Adrenal gland (tissue), 12 donors: Measurements from ENCODE around the gene EFNA2. TPM values are rescaled to one million over a fixed set of nuclear protein-coding genes. Genes with fewer than 3 reads are reported as not detected.
A peak's percentile ranks its signal among the peaks of the same experiment; 100 is the strongest.

ENCODE experiments used
- DNase-seq, 7 donors: peaks; one replicate each; pipeline ENCODE4 v3.0.0-alpha.2; 2019 to 2020
- H3K27ac ChIP-seq, 5 donors: fragments of 200-600 bp; sonication (generic) in 4 of 5; 1 replicate in 3 of 5; 2 replicates in 2 of 5; pipeline versions ENCODE4 v1.5.1 to v1.8.0; 2016 to 2020; ENCODE audit warnings: mild to moderate bottlenecking in 1 of 5
- H3K27me3 ChIP-seq: fragments of 200-600 bp; 2 replicates; pipeline ENCODE4 v1.8.0; 2021
- H3K36me3 ChIP-seq, 2 donors: fragments of 200-600 bp; replicated peaks in 1 of 2; 1 replicate in 1 of 2; 2 replicates in 1 of 2; pipeline versions ENCODE4 v1.5.1 to v1.8.0; 2018 to 2022
- H3K4me1 ChIP-seq, 2 donors: fragments of 200-600 bp; replicated peaks in 1 of 2; 1 replicate in 1 of 2; 2 replicates in 1 of 2; pipeline versions ENCODE4 v1.5.1 to v1.8.0; 2018 to 2021
- H3K4me3 ChIP-seq, 4 donors: fragments of 200-600 bp; sonication (generic) in 3 of 4; one replicate each; pipeline ENCODE4 v1.5.1; 2016 to 2018
- H3K9me3 ChIP-seq, 3 donors: fragments of 200-600 bp; sonication (generic) in 1 of 3; replicated peaks in 1 of 3; 1 replicate in 2 of 3; 2 replicates in 1 of 3; pipeline versions ENCODE4 v1.5.1 to v1.8.0; 2016 to 2021
- CTCF ChIP-seq, 6 experiments: fragments of 450-650 bp in 4 of 6; fragments of 200-600 bp in 2 of 6; sonication (generic) in 1 of 6; IDR thresholded peaks; 1 replicate in 5 of 6; 2 replicates in 1 of 6; pipeline versions ENCODE4 v1.5.1 to v1.8.0; 2016 to 2021; ENCODE audit warnings: antibody characterized with exemption in 6 of 6, mild to moderate bottlenecking in 2 of 6, moderate library complexity in 1 of 6
- POLR2A ChIP-seq, 2 donors: fragments of 450-650 bp; IDR thresholded peaks; one replicate each; pipeline ENCODE4 v1.6.1; 2017; ENCODE audit warnings: antibody characterized with exemption in 2 of 2, mild to moderate bottlenecking in 2 of 2, moderate library complexity in 1 of 2
- WGBS, 4 donors: extraction: QIAGEN DNeasy Blood & Tissue Kit in 2 of 4; methylation state at CpG; one replicate each; pipeline versions ENCODE4 v1.1.5 to v1.1.7; 2013 to 2017; 5-methylcytosine and 5-hydroxymethylcytosine counted together
- intact Hi-C, 2 donors: fragments of 100-400 bp; cut with DNase I; formaldehyde crosslinking; loops; one replicate each; pipeline versions ENCODE4 v1.14.1 to v1.15.0; 2022 to 2023
- polyA plus RNA-seq, 3 donors: library from polyadenylated mRNA; stranded (reverse); fragments of 200-250 nt in 2 of 3; fragments of 350-450 nt in 1 of 3; fragmentation: Illumina TruSeq in 1 of 3; extraction: RNeasy Lipid Tissue Mini Kit (QIAGEN cat#74804) in 1 of 3; gene quantifications; one replicate each; pipeline ENCODE4 v1.2.3, GENCODE V29; 2013 to 2014
- total RNA-seq, 9 donors: library from RNA; depleted of rRNA in 4 of 9; stranded (reverse); fragments of >200 nt in 4 of 9; fragments of 120-200 nt in 1 of 9; fragmentation: NEBNext Ultra II Directional in 1 of 9; extraction: Animal tissue kit (Norgen Biotek cat#: 25700) in 1 of 9; gene quantifications; one replicate each; pipeline versions ENCODE4 v1.1.0 to v1.2.4, GENCODE V29; 2013 to 2023
- donor health status: healthy with polysubstance abuse.
- donor health status: Bipolar disorder and iron deficiency.
- donor health status: DM: yes; HTN: yes; CAD: no.
- donor health status: DM: no; HTN: no; CAD: no.
- donor health status: DM: no; HTN: no; CAD: no.
- donor health status: DM: yes; HTN: yes; CAD: no.

The EFNA2 gene
- total and polyA plus RNA-seq, 12 donors: 0.11 TPM; not detected in 11

GRCh38 chr19:1311543-1312091, 25.9 kb downstream of the EFNA2 start:
- Histone ChIP-seq H3K9me3 (no peaks in the 10 kb centered on the region), H3K4me3 (no peak overlapping the region), H3K36me3 (no peaks in the 10 kb centered on the region), H3K27me3 (peaks cover 31% of the 10 kb centered on the region), H3K4me1 (peaks cover 4 to 6% of the 10 kb centered on the region in 2 donors), H3K27ac (no peak overlapping the region)
- DNase-seq: peak in 1 of 7 donors; percentile 29
- TF ChIP-seq CTCF (IDR thresholded peaks at IDR 0.05) (no peak), POLR2A (IDR thresholded peaks at IDR 0.05) (no peak)
- intact Hi-C loops: loop anchor here in 1 of 2 donors (10.0 kb wide), 1 partner anchor 133 kb away; no protein-coding TSS in a partner anchor
- 22 to 60% (median 48%) methylated on average over 6 to 21 of the region's 21 CpGs for WGBS, 4 donors

GRCh38 chr19:1312767-1313694, 27.4 kb downstream of the EFNA2 start:
- Histone ChIP-seq H3K4me1 (peaks cover 4 to 6% of the 10 kb centered on the region in 2 donors), H3K9me3 (no peaks in the 10 kb centered on the region), H3K4me3 (no peak overlapping the region), H3K27me3 (peaks cover 35% of the 10 kb centered on the region), H3K36me3 (no peaks in the 10 kb centered on the region), H3K27ac (no peak overlapping the region)
- intact Hi-C loops: loop anchor here in 1 of 2 donors (10.0 kb wide), 1 partner anchor 132 kb away; no protein-coding TSS in a partner anchor
- peak in 5 of 7 donors; percentile 25 to 51 (median 39) for DNase-seq
- no peak for TF ChIP-seq POLR2A (IDR thresholded peaks at IDR 0.05)
- TF ChIP-seq CTCF (IDR thresholded peaks at IDR 0.05): no peak
- WGBS, 4 donors: 54 to 61% (median 58%) methylated on average over 21 to 61 of the region's 61 CpGs

GRCh38 chr19:1313695-1314613, 28.3 kb downstream of the EFNA2 start:
- intact Hi-C loops: loop anchor here in 1 of 2 donors (10.0 kb wide), 1 partner anchor 131 kb away; no protein-coding TSS in a partner anchor
- Histone ChIP-seq H3K27ac (no peak overlapping the region), H3K9me3 (no peaks in the 10 kb centered on the region), H3K36me3 (no peaks in the 10 kb centered on the region), H3K4me1 (peaks cover 4 to 6% of the 10 kb centered on the region in 2 donors), H3K4me3 (no peak overlapping the region), H3K27me3 (peaks cover 40% of the 10 kb centered on the region)
- WGBS, 4 donors: 69 to 77% (median 73%) methylated on average over 19 to 32 of the region's 32 CpGs
- TF ChIP-seq POLR2A (IDR thresholded peaks at IDR 0.05): no peak
- TF ChIP-seq CTCF (IDR thresholded peaks at IDR 0.05): no peak
- DNase-seq: no peak
